ENCODE results near the gene GPC5.

- TF ChIP-seq CTCF (IDR thresholded peaks at IDR 0.05 in 8 of 11, conservative IDR thresholded peaks at IDR 0.05 in 3 of 11) (no peak), POLR2A (IDR thresholded peaks at IDR 0.05) (no peak)
These were observed 1020.5 kb downstream of the GPC5 start for GRCh38 chr13:92418818-92419412.

Data from spleen (tissue), 7 donors.